HepG2 (cell line): ENCODE measurements around the gene ENO4. TPM values are rescaled to one million over a fixed set of nuclear protein-coding genes. Genes with fewer than 3 reads are reported as not detected.
A peak's percentile ranks its signal among the peaks of the same experiment; 100 is the strongest.

Experiments
- ARHGAP35 ChIP-seq: sonication (generic); formaldehyde crosslinking; IDR thresholded peaks from 2 replicates; pipeline ENCODE4 v1.9.0; 2022; ENCODE audit warnings: mild to moderate bottlenecking, inconsistent platforms, moderate library complexity, missing genetic modification reagents, borderline replicate concordance
- EZH2 ChIP-seq: conservative IDR thresholded peaks from 2 replicates; pipeline ENCODE4 v1.6.1; 2012; ENCODE audit warnings: mild to moderate bottlenecking, low read depth, low read length, moderate library complexity
- KDM5B ChIP-seq: sonication (generic); formaldehyde crosslinking; IDR thresholded peaks from 2 replicates; pipeline ENCODE4 v1.4.0; 2020; ENCODE audit warnings: missing genetic modification reagents, mild to moderate bottlenecking, borderline replicate concordance
- MTF2 ChIP-seq: sonication (generic); formaldehyde crosslinking; IDR thresholded peaks from 2 replicates; pipeline ENCODE4 v1.5.0; 2020; ENCODE audit warnings: missing genetic modification reagents, borderline replicate concordance
- NFYB ChIP-seq: sonication (generic); formaldehyde crosslinking; IDR thresholded peaks from 2 replicates; pipeline ENCODE4 v1.4.0; 2020; ENCODE audit warnings: missing genetic modification reagents
- RARA ChIP-seq: IDR thresholded peaks from 2 replicates; pipeline ENCODE4 v1.6.1; 2016; ENCODE audit warnings: missing genetic modification reagents, missing compliant biosample characterization
- RFX1 ChIP-seq: fragments of 450-650 bp; IDR thresholded peaks from 2 replicates; pipeline ENCODE4 v1.6.1; 2017
- ZFX ChIP-seq: sonication (generic); formaldehyde crosslinking; IDR thresholded peaks from 2 replicates; pipeline ENCODE4 v1.4.0; 2020; ENCODE audit warnings: mild to moderate bottlenecking, low read depth, missing genetic modification reagents, moderate library complexity
- ZFY ChIP-seq: sonication (generic); formaldehyde crosslinking; IDR thresholded peaks from 2 replicates; pipeline ENCODE4 v1.4.0; 2020; ENCODE audit warnings: missing genetic modification reagents
- ZMAT3 ChIP-seq: sonication (generic); formaldehyde crosslinking; conservative IDR thresholded peaks from 2 replicates; pipeline ENCODE4 v1.7.0; 2021; ENCODE audit warnings: missing genetic modification reagents
- ZMYM4 ChIP-seq: sonication (generic); formaldehyde crosslinking; IDR thresholded peaks from 2 replicates; pipeline ENCODE4 v1.8.1; 2023; ENCODE audit warnings: mild to moderate bottlenecking, missing genetic modification reagents
- ZNF224 ChIP-seq: sonication (generic); formaldehyde crosslinking; IDR thresholded peaks from 2 replicates; pipeline ENCODE4 v1.5.0; 2020; ENCODE audit warnings: mild to moderate bottlenecking, missing genetic modification reagents
- ZNF605 ChIP-seq: sonication (generic); formaldehyde crosslinking; IDR thresholded peaks from 2 replicates; pipeline ENCODE4 v1.8.0; 2022; ENCODE audit warnings: mild to moderate bottlenecking, missing genetic modification reagents
- ZNF772 ChIP-seq: sonication (generic); formaldehyde crosslinking; IDR thresholded peaks from 2 replicates; pipeline ENCODE4 v1.5.0; 2020; ENCODE audit warnings: mild to moderate bottlenecking, missing genetic modification reagents
- polyA plus RNA-seq, 8 experiments: library from polyadenylated mRNA; depleted of rRNA in 3 of 8; stranded (reverse) in 7 of 8; unstranded in 1 of 8; fragments of >200 nt; fragmentation: Illumina TruSeq in 4 of 8; extraction: Trizol in 4 of 8; gene quantifications; 2 replicates each; pipeline versions ENCODE4 v1.2.1 to v1.2.3, GENCODE V29; 2011 to 2016; ENCODE audit warnings: low read depth in 4 of 8, missing spikeins in 1 of 8, mixed read lengths in 1 of 8; ENCODE audit not compliant: insufficient read depth in 1 of 8
- total RNA-seq, 5 experiments: library from RNA; depleted of rRNA; stranded (reverse); fragments of >200 nt; fragmentation: Illumina TruSeq; extraction: Trizol; gene quantifications; 2 replicates each; pipeline ENCODE4 v1.2.3, GENCODE V29; 2016; ENCODE audit warnings: low read depth in 1 of 5
- TF ChIP-seq, protein P1 (sequence below): sonication (generic); formaldehyde crosslinking; IDR thresholded peaks from 2 replicates; pipeline ENCODE4 v1.9.0; 2022; ENCODE audit warnings: missing genetic modification reagents, mild to moderate bottlenecking, borderline replicate concordance
- TF ChIP-seq, protein P2 (sequence below): sonication (generic); formaldehyde crosslinking; IDR thresholded peaks from 2 replicates; pipeline ENCODE4 v1.5.1; 2020; ENCODE audit warnings: mild to moderate bottlenecking, missing genetic modification reagents, moderate library complexity
- TF ChIP-seq, protein P3 (sequence below): sonication (generic); formaldehyde crosslinking; IDR thresholded peaks from 2 replicates; pipeline ENCODE4 v1.4.0; 2020; ENCODE audit warnings: missing genetic modification reagents
- TF ChIP-seq, protein P4 (sequence below): IDR thresholded peaks from 2 replicates; pipeline ENCODE4 v1.6.1; 2016; ENCODE audit warnings: missing compliant biosample characterization, missing genetic modification reagents, borderline replicate concordance
- TF ChIP-seq, protein P5 (sequence below): IDR thresholded peaks from 2 replicates; pipeline ENCODE4 v1.6.1; 2012; ENCODE audit warnings: inconsistent platforms

ENO4 gene
- total and polyA plus RNA-seq, 2 of the 13 experiments (the other 11 are each of a cell fraction or from before 2014, with no cell fraction given) = not detected

DNA sequence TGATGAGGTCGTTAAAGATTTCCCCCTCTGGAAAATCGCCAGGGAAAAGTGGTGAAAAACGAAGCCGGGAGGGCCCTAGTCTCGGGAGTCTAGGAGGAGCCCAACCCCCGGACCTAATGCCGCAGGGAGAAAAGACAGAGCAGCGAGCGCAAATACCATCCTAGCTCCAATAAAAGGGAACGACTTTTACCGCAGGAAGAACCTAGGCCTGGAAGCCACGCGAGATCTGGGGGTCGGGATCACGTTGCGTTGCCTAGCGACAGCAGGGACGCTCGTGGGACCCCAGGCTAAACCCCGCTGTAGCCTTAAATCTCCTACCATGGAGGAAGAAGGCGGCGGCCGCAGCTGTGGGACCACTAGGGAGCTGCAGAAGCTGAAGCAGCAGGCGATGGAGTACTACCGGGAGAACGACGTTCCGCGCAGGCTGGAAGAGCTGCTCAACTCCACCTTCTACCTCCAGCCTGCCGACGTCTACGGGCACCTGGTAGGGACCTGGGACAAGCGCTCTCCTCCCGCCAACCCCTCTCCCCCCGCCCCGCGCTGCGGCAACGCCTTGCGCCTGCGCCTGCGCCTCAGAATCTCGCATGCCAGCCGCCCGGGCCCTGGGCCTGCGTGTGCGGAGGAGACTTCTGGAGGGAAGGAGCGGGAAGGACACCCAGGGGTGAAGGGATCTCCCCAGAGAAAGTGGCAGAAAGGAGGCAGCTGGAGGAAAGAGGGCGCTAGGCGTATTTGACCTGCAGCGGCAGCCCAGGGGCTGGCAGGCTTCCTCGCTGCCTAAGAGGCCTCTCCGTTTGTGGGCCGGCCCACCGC, at the start of gene ENO4 (continued):
- TF ChIP-seq ZFY = peak; percentile 59
- TF ChIP-seq NFYB (CRISPR knock-in tag) = no peak
- 0 out of 2 replicates have a peak, but pooled peaks have one; percentile 32 for TF ChIP-seq ZMYM4 (CRISPR knock-in tag)
- peak; percentile 57; the same call in 1 of the 2 replicates for TF ChIP-seq MTF2 (CRISPR knock-in tag)
- TF ChIP-seq ZFX (CRISPR knock-in tag) = peak; percentile 57; the same call in 1 of the 2 replicates
- TF ChIP-seq, protein P1, sequence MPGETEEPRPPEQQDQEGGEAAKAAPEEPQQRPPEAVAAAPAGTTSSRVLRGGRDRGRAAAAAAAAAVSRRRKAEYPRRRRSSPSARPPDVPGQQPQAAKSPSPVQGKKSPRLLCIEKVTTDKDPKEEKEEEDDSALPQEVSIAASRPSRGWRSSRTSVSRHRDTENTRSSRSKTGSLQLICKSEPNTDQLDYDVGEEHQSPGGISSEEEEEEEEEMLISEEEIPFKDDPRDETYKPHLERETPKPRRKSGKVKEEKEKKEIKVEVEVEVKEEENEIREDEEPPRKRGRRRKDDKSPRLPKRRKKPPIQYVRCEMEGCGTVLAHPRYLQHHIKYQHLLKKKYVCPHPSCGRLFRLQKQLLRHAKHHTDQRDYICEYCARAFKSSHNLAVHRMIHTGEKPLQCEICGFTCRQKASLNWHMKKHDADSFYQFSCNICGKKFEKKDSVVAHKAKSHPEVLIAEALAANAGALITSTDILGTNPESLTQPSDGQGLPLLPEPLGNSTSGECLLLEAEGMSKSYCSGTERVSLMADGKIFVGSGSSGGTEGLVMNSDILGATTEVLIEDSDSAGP (CRISPR knock-in tag) = 0 out of 2 replicates have a peak, but pooled peaks have one; percentile 9
- TF ChIP-seq RFX1 = peak; percentile 82
- no peak for TF ChIP-seq RARA (CRISPR knock-in tag)
- no peak for TF ChIP-seq ZNF772 (CRISPR knock-in tag)
- no peak for TF ChIP-seq ZNF224
- TF ChIP-seq EZH2 = 0 out of 2 replicates have a peak, but pooled peaks have one; percentile 41
- TF ChIP-seq, protein P2, sequence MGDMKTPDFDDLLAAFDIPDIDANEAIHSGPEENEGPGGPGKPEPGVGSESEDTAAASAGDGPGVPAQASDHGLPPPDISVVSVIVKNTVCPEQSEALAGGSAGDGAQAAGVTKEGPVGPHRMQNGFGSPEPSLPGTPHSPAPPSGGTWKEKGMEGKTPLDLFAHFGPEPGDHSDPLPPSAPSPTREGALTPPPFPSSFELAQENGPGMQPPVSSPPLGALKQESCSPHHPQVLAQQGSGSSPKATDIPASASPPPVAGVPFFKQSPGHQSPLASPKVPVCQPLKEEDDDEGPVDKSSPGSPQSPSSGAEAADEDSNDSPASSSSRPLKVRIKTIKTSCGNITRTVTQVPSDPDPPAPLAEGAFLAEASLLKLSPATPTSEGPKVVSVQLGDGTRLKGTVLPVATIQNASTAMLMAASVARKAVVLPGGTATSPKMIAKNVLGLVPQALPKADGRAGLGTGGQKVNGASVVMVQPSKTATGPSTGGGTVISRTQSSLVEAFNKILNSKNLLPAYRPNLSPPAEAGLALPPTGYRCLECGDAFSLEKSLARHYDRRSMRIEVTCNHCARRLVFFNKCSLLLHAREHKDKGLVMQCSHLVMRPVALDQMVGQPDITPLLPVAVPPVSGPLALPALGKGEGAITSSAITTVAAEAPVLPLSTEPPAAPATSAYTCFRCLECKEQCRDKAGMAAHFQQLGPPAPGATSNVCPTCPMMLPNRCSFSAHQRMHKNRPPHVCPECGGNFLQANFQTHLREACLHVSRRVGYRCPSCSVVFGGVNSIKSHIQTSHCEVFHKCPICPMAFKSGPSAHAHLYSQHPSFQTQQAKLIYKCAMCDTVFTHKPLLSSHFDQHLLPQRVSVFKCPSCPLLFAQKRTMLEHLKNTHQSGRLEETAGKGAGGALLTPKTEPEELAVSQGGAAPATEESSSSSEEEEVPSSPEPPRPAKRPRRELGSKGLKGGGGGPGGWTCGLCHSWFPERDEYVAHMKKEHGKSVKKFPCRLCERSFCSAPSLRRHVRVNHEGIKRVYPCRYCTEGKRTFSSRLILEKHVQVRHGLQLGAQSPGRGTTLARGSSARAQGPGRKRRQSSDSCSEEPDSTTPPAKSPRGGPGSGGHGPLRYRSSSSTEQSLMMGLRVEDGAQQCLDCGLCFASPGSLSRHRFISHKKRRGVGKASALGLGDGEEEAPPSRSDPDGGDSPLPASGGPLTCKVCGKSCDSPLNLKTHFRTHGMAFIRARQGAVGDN (CRISPR knock-in tag) = peak; percentile 70
- TF ChIP-seq, protein P3, sequence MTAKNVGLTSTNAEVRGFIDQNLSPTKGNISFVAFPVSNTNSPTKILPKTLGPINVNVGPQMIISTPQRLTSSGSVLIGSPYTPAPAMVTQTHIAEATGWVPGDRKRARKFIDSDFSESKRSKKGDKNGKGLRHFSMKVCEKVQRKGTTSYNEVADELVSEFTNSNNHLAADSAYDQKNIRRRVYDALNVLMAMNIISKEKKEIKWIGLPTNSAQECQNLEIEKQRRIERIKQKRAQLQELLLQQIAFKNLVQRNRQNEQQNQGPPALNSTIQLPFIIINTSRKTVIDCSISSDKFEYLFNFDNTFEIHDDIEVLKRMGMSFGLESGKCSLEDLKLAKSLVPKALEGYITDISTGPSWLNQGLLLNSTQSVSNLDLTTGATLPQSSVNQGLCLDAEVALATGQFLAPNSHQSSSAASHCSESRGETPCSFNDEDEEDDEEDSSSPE = peak; percentile 14; the same call in 1 of the 2 replicates
- TF ChIP-seq, protein P4, sequence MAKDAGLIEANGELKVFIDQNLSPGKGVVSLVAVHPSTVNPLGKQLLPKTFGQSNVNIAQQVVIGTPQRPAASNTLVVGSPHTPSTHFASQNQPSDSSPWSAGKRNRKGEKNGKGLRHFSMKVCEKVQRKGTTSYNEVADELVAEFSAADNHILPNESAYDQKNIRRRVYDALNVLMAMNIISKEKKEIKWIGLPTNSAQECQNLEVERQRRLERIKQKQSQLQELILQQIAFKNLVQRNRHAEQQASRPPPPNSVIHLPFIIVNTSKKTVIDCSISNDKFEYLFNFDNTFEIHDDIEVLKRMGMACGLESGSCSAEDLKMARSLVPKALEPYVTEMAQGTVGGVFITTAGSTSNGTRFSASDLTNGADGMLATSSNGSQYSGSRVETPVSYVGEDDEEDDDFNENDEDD (CRISPR knock-in tag) = peak; percentile 43; the same call in 1 of the 2 replicates
- 0 out of 2 replicates have a peak, but pooled peaks have one; percentile 47 for TF ChIP-seq ZMAT3 (CRISPR knock-in tag)
- 0 out of 2 replicates have a peak, but pooled peaks have one; percentile 27 for TF ChIP-seq ZNF605 (CRISPR knock-in tag)
- no peak for TF ChIP-seq ARHGAP35
- TF ChIP-seq, protein P5, sequence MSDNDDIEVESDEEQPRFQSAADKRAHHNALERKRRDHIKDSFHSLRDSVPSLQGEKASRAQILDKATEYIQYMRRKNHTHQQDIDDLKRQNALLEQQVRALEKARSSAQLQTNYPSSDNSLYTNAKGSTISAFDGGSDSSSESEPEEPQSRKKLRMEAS = peak; percentile 53
- peak; percentile 24; the same call in 1 of the 2 replicates for TF ChIP-seq KDM5B (CRISPR knock-in tag)
